HG03039 (cell line): Measurements from ENCODE around the gene RNF182.
"Not testable (repeated sequence)": the region's sequence is repeated elsewhere in the genome, so short reads cannot be mapped to it uniquely, and the experiment has no call there.

Experiments
- ATAC-seq: cut with Tn5 transposase; IDR thresholded peaks from one replicate; pipeline ENCODE4 v1.9.1; 2021; ENCODE audit warnings: mild to moderate bottlenecking, moderate library complexity; ENCODE audit not compliant: unreplicated experiment

The RNF182 gene

DNA sequence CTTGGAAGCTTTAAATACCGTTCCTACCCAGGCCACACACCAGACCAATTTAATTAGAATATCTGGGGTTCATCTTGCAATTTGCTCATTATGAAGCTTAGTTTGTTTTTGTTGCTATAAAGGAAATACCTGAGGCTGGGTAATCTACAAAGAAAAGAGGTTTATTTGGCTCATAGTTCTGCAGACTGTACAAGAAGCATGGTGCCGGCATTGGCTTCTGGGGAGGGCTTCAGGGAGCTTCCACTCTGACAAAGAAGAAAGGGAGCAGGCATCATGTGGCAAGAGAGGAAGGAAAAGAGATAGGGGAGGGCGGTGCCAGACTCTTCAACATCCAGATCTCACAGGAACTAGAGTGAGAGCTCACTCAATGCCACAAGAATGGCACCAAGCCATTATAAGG lies 73.6 kb downstream of the RNF182 start:
- ATAC-seq: no peak

DNA sequence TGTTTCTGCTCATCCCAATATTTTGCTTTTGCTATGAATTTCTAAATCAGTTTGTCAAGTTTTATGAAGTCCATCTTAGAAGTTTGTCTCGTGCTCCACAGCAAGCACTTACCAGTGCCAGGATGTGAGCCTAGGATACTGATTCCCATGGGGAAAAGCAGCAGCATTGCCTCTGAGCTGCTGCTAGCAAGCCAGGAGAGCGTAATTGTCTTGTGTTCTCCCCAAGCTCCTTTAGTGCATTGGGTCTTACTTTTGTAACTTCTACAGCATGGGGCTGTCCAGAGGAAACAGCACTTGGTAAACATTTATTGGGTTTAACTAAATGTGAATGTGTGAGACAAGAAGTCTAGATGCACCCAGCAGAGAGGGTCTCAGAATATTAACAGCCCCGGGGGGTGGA lies 76.1 kb downstream of the RNF182 start:
- no peak for ATAC-seq

GRCh38 chr6:14001329-14002012 lies 76.7 kb downstream of the RNF182 start:
- ATAC-seq: no peak

GRCh38 chr6:14002176-14002947 lies 77.6 kb downstream of the RNF182 start:
- ATAC-seq: no peak

DNA sequence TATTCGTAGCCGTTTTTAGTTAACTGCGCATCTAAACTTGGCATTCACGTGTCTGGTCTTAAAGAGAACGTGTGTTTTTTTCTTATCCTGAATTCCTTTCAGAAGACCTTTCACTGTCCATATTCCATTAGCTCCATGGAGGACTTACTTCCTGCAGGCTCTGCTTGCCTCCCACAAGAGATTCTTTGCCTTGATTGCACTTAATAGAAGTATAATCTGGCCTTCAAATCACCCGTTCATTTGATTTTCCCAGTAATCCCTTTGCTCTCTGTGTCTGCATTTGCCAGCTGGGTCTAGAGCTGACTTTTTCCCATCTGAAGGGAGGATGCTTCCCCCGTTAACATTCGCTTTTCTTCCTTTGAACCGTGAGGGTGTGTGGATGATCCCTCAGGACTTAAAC lies 79.5 kb downstream of the RNF182 start:
- ATAC-seq: no peak

GRCh38 chr6:14008809-14009208 lies 84.1 kb downstream of the RNF182 start:
- ATAC-seq: no peak

GRCh38 chr6:14009431-14009830 lies 84.7 kb downstream of the RNF182 start:
- ATAC-seq: no peak

DNA sequence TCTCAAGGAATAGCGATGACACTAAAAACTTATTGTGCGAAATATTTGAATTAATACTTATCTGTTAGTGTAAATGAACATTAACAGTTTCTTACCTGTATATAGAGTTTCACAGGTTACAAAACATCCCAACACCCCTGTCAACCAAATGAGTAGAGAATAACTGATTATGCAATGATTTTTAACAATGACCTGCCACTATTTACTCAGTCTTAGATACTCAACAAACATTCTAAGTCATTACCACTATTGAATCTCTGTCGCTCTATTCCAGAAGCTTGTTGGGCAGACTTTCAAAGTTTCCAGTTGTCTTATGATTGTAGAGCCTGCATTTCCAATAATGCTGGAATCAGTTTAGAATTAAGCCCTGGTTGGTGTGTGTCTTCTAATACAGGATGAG lies 85.5 kb downstream of the RNF182 start:
- ATAC-seq: no peak

- no peak for ATAC-seq
Measured at GRCh38 chr6:14012313-14013030, 87.7 kb downstream of the RNF182 start.

DNA sequence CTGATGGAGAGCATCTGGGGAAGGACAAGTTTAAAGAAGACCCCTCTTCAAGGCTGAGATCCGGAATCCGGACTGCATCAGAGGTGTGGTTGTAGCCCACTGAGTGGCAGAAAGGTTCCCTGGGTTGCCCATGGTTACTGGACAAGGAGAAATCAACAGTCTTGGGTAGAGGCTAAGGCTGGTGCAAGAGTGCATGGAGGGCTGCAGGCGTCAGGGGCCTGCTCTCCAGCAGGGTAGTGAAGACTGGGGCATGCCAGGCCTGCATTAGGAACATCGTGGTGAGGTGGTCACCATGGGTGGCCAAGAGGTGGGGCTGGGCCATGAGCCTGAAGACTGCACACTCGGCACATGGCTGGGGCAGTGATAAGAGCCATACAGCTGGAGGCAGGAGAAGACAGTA lies 91.2 kb downstream of the RNF182 start:
- ATAC-seq: no peak

DNA sequence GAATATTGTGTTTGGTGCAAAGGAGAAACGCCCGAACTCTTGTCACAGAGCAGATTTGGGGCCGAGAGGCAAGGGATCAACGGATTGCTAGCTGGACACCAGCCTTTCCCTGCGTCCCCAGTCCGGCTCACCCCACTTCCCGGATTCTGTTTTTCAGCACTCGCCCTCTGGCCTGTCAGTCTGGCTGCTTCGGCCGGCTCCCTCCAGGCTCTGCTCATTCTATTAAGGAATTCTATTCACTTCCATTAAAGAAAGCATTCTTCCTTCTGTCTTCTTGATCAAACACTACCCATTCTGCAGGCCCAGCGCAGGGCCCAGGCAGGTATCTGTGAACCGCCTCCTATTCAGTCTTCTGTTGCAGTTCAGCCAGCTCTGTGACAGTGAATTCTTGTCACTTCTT lies 91.7 kb downstream of the RNF182 start:
- no peak for ATAC-seq

GRCh38 chr6:14016935-14017625 lies 92.3 kb downstream of the RNF182 start:
- ATAC-seq: no peak

GRCh38 chr6:14017626-14018475 lies 93.1 kb downstream of the RNF182 start:
- ATAC-seq: no peak

- not testable (repeated sequence) for ATAC-seq
Measured at GRCh38 chr6:14018559-14018958, 93.8 kb downstream of the RNF182 start.

DNA sequence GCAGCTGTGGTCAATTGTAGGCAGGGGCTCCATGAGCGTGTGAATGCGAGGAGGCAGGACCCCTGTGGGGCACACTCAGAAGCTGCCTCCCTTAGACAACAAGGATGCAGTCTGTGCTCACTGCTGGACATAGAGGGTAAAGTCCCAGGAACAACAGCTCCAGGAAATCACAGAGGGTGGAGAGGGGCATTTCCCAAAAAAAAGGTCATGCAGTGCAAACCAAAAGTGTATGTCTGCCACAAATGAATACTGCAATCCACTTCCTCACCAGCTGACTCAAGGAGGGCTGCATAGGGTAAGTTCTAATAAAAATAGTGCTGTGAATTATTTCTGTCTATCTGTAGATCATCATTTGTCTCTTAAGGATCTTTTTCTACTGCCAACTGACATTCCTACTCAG lies 95.8 kb downstream of the RNF182 start:
- no peak for ATAC-seq

DNA sequence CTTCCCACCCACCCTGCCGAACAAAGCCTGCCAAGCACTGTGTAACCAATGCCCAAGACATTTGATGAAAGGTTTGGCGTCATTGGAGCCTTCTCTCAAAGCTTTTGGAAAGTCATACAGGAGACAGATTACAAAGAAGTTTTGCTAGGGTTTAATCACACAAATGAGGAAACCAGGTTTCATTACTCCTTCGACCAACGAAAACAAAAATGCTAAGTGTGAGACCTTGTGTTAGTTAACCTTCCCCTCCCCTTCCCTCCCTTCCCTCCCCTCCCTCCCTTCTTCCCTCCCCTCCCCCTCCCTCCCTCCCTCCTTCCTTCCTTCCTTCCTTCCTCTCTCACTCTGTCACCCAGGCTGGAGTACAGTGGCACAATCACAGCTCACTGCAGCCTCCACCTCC lies 96.7 kb downstream of the RNF182 start:
- ATAC-seq: no peak

GRCh38 chr6:14022673-14023072 lies 97.9 kb downstream of the RNF182 start:
- no peak for ATAC-seq

DNA sequence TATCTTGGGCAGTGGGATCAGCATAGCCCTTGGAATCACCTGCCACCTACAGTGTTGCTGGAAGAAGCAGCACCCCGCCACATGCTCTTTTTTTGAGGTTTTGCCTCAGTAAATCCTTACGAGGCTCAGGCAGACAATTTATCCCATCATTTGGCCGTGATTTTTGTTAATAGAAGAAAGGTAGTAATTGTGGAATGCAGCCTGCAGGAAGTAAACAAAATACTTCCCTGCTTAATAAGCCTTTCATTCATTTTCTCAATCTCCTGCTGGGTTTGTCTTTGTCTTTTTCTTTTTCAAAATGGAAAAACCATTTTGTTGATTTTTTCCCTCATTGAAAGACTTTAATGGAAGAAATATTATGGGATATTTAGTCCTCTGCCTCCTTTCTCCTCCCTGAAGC lies 99.1 kb downstream of the RNF182 start:
- ATAC-seq: no peak

GRCh38 chr6:14025160-14025559 lies 100.4 kb downstream of the RNF182 start:
- no peak for ATAC-seq

GRCh38 chr6:14026831-14027539 lies 102.2 kb downstream of the RNF182 start:
- no peak for ATAC-seq
